ENCODE data around the gene NUTM1.

- TF ChIP-seq CTCF (conservative IDR thresholded peaks at IDR 0.05; ENCODE audit: low read length) (no peak), EZH2phosphoT487 (IDR thresholded peaks at IDR 0.05; ENCODE audit: borderline replicate concordance) (no peak)
These were observed 3.2 kb upstream of the NUTM1 start for GRCh38 chr15:34339946-34340345.
